Panc1 (cell line): ENCODE results near the gene CSE1L.

Source experiments
- CTCF ChIP-seq: fragments of 450-650 bp; IDR thresholded peaks from 2 replicates; pipeline ENCODE4 v1.5.1; 2017; ENCODE audit warnings: mild to moderate bottlenecking
- POLR2AphosphoS5 ChIP-seq: IDR thresholded peaks from 2 replicates; pipeline ENCODE4 v1.6.1; 2012; ENCODE audit warnings: mild to moderate bottlenecking, low read depth, low read length, moderate library complexity

GRCh38 chr20:49006446-49006980 is 39.6 kb upstream of the CSE1L start:
- TF ChIP-seq CTCF (no peak), POLR2AphosphoS5 (no peak)
